Peyer's patch (tissue), 4 donors: ENCODE results near the gene PDHX.

Experiments
- CTCF ChIP-seq, 6 experiments: fragments of 450-650 bp in 4 of 6; fragments of 200-600 bp in 2 of 6; sonication (generic) in 1 of 6; IDR thresholded peaks; one replicate each; pipeline ENCODE4 v1.5.1; 2017 to 2019; ENCODE audit warnings: antibody characterized with exemption in 6 of 6, mild to moderate bottlenecking in 3 of 6, moderate library complexity in 1 of 6
- POLR2A ChIP-seq, 2 donors: fragments of 450-650 bp; IDR thresholded peaks; one replicate each; pipeline ENCODE4 v1.5.1; 2017; ENCODE audit warnings: antibody characterized with exemption in 2 of 2, mild to moderate bottlenecking in 2 of 2, moderate library complexity in 2 of 2

GRCh38 chr11:35007277-35007676, 90.9 kb downstream of the PDHX start:
- TF ChIP-seq POLR2A (IDR thresholded peaks at IDR 0.05) (no peak), CTCF (IDR thresholded peaks at IDR 0.05) (no peak)
